ENCODE measurements around the gene PIK3CB.

DNA sequence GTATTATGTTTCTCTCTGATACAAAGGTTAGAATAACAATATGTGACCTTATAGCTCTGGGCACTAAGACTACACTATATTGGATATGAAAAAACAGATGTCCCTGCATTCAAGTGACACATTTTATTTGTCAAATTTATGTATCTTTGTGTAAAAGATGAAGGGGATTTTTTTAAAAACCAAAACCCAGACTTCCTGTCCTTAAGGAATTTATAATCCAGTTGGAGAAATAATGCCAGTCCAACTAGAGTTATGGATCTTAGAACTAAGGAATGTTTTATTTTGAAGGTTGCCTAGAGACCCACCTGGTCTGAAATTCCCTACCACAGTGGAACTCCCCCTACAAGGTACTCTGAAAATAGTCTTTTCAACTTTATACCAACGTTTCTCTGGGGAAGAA, 33.3 kb upstream of the PIK3CB start:
- TF ChIP-seq, protein P1, sequence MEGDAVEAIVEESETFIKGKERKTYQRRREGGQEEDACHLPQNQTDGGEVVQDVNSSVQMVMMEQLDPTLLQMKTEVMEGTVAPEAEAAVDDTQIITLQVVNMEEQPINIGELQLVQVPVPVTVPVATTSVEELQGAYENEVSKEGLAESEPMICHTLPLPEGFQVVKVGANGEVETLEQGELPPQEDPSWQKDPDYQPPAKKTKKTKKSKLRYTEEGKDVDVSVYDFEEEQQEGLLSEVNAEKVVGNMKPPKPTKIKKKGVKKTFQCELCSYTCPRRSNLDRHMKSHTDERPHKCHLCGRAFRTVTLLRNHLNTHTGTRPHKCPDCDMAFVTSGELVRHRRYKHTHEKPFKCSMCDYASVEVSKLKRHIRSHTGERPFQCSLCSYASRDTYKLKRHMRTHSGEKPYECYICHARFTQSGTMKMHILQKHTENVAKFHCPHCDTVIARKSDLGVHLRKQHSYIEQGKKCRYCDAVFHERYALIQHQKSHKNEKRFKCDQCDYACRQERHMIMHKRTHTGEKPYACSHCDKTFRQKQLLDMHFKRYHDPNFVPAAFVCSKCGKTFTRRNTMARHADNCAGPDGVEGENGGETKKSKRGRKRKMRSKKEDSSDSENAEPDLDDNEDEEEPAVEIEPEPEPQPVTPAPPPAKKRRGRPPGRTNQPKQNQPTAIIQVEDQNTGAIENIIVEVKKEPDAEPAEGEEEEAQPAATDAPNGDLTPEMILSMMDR (conservative IDR thresholded peaks at IDR 0.05 in 1 of 2, IDR thresholded peaks at IDR 0.05 in 1 of 2; ENCODE audit: extremely low read depth in 1 of 2, insufficient read depth in 1 of 2, low read depth in 1 of 2, low read length in 2 of 2) = no peak
- TF ChIP-seq EZH2 (IDR thresholded peaks at IDR 0.05; ENCODE audit: borderline replicate concordance, low read length) = no peak
